Measurements from ENCODE around the gene KCNJ14. TPM values are rescaled to one million over a fixed set of nuclear protein-coding genes. Genes with fewer than 3 reads are reported as not detected.
A peak's percentile ranks its signal among the peaks of the same experiment; 100 is the strongest.

KCNJ14 gene
- total RNA-seq, result 1 to 10 TPM; 2.7 to 2.9 TPM
- polyA plus RNA-seq, result under 1 TPM in 2 of 3 donors, not detected in 1; 0.39 to 0.42 TPM
- total RNA-seq, result 2.7 to 7.2 (median 4.4) reads per million in 6 experiments

DNA sequence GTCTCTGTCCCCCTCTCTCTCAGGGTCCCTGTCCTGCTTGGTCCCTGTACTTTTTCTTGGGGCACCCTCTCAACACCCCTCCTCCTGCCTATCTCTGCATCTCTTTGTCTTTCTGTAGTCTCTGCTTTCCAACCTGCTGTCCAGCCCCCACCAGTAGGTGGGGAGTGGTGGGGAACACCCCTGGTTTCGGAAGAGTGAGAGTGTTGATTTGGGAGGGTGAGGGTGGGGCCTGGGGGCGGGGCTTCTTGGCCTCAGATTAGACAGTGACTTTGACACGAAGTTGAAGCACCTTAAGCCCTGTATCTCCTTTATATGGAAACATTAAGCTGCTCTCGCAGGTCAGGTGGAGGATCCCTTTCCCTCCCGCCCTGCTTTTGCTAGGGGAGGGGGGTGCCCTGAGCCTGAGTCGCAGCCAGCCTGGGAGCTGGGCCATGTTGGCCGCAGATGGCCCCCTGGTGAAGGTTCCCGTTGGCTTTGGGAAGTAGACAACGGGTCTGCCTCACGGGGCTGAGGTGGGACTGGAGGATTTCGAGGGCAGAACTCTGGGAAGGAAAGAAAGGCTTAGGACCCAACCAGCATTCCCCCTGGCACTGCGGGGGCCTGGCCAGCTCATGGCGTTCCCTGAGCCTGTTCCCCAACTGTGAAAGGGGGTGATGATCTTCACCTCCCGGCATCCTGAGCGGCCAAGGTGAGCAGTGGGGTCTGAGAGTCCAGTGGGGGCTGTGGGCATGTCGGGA lies at the start of gene KCNJ14:
TSS of gene KCNJ14 (plus strand) at position 404 of the 737 bp plus-strand sequence. CDS start 6,151 bp downstream, outside the sequence.
- H3K4me3 Mint-ChIP-seq, result peak within 1 kb of the TSS in 1 of 10 donors; percentile 26
- DNase-seq (peak in 1 of 10 donors; percentile 46), ATAC-seq (no peak)
- peak within 1 kb of the TSS in 6 of 10 donors; percentile 16 to 87 (median 69) for H3K27ac Mint-ChIP-seq
- H3K9me3 Mint-ChIP-seq, result no peaks in the 10 kb centered on the region
- POLR2A ChIA-PET, result no interaction called here
- peaks cover 0 to 61% (median 2%) of the 10 kb centered on the region in 3 donors for H3K36me3 Mint-ChIP-seq
- H3K4me1 Mint-ChIP-seq, result peaks cover 4 to 12% (median 9%) of the 10 kb centered on the region in 4 donors
- no peaks in the 10 kb centered on the region for H3K27me3 Mint-ChIP-seq

DNA sequence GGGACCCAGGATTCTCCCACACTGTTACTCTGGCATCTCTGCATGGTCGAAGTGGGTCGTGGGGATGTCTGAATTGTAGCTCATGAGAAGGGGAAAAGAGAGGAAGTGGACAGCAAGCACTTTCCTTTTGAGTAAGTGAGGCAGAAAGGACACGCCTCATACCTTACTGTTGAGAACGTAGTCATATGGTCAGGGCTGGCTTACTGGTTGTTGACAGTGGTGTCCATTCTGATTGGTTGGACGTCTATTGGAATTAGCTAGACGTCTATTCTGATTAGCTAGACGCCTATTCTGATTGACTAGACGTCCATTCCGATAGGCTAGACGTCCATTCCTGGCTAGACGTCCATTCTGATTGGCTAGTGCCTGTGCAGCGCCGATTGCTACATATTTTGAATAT lies 49.5 kb upstream of the KCNJ14 start:
- POLR2A ChIA-PET, result no interaction called here
- Mint-ChIP-seq H3K9me3 (peaks cover 0 to 1% (median 0%) of the 10 kb centered on the region in 9 donors), H3K4me1 (peaks cover 6 to 10% (median 8%) of the 10 kb centered on the region in 4 donors), H3K27me3 (peaks cover 9 to 22% (median 15%) of the 10 kb centered on the region in 5 donors), H3K36me3 (no peaks in the 10 kb centered on the region), H3K27ac (peak overlapping the region in 1 of 10 donors; percentile 60), H3K4me3 (no peak overlapping the region)
- DNase-seq (no peak), ATAC-seq (no peak)

DNA sequence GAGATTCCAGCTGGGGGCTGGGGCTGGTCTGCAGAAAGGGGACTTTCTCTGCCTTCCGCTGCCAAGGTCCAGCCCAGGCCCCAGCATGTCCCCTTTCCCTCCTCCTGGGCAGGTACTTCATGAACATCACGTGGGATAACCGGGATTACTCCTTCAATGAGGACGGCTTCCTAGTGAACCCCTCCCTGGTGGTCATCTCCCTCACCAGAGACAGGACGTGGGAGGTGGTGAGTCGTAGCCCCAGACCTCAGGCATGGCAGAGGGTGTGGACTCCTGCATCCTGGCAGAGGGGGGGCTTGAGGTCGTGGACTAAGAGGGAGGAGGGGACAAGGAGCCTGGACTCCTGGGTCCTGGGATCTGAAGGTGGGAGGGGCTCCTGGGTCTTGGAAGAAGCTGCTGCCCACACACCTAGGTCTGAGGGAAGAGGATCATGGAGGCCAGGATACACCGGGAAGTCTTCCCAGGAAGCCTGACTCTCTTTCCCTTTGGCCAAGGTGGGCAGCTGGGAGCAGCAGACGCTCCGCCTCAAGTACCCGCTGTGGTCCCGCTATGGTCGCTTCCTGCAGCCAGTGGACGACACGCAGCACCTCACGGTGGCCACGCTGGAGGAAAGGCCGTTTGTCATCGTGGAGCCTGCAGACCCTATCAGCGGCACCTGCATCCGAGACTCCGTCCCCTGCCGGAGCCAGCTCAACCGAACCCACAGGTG lies 41.3 kb upstream of the KCNJ14 start:
- H3K27me3 Mint-ChIP-seq, result peaks cover 0 to 18% (median 9%) of the 10 kb centered on the region in 5 donors
- POLR2A ChIA-PET, result interaction anchor here (0.8 to 1.2 kb wide), 3 partner anchors 10 to 29 kb away, joined by 3 to 8 read pairs (median 3); no protein-coding TSS in a partner anchor
- DNase-seq (peak in 1 of 10 donors; percentile 57), ATAC-seq (no peak)
- H3K4me3 Mint-ChIP-seq, result peak overlapping the region; percentile 51 to 88 (median 83)
- peaks cover 12 to 26% (median 25%) of the 10 kb centered on the region in 4 donors for H3K4me1 Mint-ChIP-seq
- H3K27ac Mint-ChIP-seq, result peak overlapping the region in 3 of 10 donors; percentile 15 to 51 (median 25)
- H3K9me3 Mint-ChIP-seq, result peaks cover 0 to 2% (median 0%) of the 10 kb centered on the region in 9 donors
- H3K36me3 Mint-ChIP-seq, result no peaks in the 10 kb centered on the region

DNA sequence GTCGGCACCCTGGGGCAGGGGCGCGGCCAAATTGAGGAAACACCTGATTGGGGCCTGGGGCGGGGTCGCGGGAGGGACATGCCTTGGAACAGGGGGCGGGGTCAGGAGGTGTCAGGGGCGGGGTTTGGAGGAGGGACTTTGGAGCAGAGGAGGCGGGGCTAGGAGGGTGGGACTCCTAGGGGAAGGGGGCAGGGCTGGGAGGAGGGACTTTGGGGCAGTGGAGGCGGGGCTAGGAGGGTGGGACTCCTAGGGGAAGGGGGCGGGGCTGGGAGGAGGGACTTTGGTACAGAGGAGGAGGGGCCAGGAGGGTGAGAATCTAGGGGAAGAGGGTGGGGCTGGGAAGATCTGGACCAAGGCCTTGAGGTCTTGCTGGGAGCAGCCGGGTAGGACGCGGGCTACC lies 40.0 kb upstream of the KCNJ14 start:
- peaks cover 0 to 2% (median 0%) of the 10 kb centered on the region in 9 donors for H3K9me3 Mint-ChIP-seq
- H3K27ac Mint-ChIP-seq, result peak overlapping the region in 1 of 10 donors; percentile 20
- POLR2A ChIA-PET, result interaction anchor here (1.2 kb wide), 1 partner anchor 11 kb away, joined by 3 read pairs; no protein-coding TSS in a partner anchor
- DNase-seq (peak; percentile 41 to 87 (median 63)), ATAC-seq (peak; percentile 52 to 60)
- H3K36me3 Mint-ChIP-seq, result no peaks in the 10 kb centered on the region
- peaks cover 15 to 30% (median 28%) of the 10 kb centered on the region in 4 donors for H3K4me1 Mint-ChIP-seq
- H3K27me3 Mint-ChIP-seq, result peaks cover 0 to 18% (median 13%) of the 10 kb centered on the region in 5 donors
- peak overlapping the region in 9 of 10 donors; percentile 54 to 88 (median 86) for H3K4me3 Mint-ChIP-seq

DNA sequence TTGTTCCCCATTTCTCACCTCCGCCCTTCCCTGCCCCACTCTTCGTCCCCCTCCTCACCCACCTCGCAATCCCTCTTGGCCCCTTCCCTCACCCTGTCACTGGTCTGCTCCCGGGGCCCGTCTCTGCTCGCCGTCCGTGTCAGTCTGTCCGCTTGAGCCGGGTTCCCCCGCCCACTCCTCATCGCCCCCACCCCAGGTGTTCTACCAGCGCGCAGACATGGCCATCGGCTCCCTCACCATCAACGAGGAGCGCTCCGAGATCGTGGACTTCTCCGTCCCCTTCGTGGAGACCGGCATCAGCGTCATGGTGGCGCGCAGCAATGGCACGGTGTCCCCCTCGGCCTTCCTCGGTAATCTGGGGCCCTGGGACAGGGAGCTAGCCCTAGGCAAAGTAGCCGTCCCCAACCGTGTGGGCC lies 39.6 kb upstream of the KCNJ14 start:
- no peaks in the 10 kb centered on the region for H3K36me3 Mint-ChIP-seq
- H3K27ac Mint-ChIP-seq, result peak overlapping the region in 1 of 10 donors; percentile 44
- POLR2A ChIA-PET, result no interaction called here
- peak overlapping the region; percentile 6 to 87 (median 50) for H3K4me3 Mint-ChIP-seq
- H3K4me1 Mint-ChIP-seq, result peaks cover 11 to 30% (median 28%) of the 10 kb centered on the region in 4 donors
- peaks cover 0 to 18% (median 13%) of the 10 kb centered on the region in 5 donors for H3K27me3 Mint-ChIP-seq
- ATAC-seq, result no peak
- peaks cover 0 to 2% (median 0%) of the 10 kb centered on the region in 9 donors for H3K9me3 Mint-ChIP-seq
- DNase-seq, result no peak

DNA sequence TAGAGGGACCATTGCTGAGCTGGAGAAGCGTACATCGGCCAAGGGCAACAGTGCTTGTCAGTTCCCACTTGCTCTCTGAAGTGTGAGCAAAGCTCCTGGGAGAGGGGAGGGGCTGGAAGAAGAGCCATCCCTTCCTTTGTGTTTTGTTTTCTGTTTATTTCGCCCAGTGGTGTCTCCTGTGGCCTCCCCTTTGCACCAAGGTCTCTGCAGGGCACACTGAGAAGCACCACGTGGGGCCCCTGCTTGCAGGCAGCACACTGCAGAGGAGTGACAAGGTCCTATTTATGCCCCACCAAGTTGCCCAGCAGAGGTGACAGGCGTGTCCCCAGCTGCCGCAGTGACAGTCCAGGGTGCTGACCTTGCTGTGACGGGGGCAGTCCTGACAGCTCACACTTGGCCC lies 38.0 kb upstream of the KCNJ14 start:
- Mint-ChIP-seq H3K36me3 (no peaks in the 10 kb centered on the region), H3K27me3 (peaks cover 0 to 18% (median 13%) of the 10 kb centered on the region in 5 donors), H3K4me3 (peak overlapping the region in 1 of 10 donors; percentile 69), H3K9me3 (peaks cover 0 to 2% (median 0%) of the 10 kb centered on the region in 9 donors), H3K27ac (no peak overlapping the region), H3K4me1 (peaks cover 11 to 30% (median 28%) of the 10 kb centered on the region in 4 donors)
- DNase-seq, result no peak
- POLR2A ChIA-PET, result interaction anchor here (0.5 to 1.2 kb wide), 3 partner anchors 15 to 202 kb away, joined by 3 to 5 read pairs (median 3); partner anchors contain the start of genes RPL18 and SPHK2
- no peak for ATAC-seq

DNA sequence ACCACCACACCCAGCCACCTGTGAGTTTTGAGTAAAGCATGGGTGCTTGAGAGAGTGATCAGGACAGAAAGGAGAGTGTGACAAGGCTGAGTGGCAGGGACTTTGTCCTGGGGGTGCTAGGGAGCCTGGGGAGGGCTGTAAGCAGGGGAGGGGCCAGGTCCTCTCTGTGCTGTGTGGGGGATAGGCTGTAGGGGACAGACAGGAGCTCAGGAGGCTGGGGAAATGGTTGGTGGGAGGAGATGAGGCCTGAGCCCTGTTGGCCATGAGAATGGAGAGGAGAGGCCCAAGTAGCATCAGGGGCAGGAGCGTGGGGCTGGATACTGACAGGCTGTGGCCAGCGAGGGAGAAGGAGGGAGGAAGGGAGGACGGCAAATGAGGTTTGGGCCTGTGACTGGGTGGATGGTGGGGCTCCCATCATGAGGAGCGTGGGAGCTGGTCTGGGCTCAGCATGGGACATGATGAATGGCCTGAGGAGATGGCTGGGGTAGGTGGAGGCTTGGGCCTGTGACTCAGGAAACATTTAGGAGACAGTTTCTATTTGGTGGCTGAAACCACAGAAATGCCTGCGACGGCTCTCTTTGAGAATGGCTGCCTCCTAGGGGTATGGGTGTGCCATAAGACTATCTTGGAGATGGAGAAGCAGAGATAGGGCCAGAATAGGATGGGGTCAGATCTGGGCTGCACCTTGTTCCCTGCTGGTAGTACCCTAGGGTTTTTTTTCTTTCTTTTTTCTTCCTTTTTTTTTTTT lies 36.9 kb upstream of the KCNJ14 start:
- H3K9me3 Mint-ChIP-seq, result peaks cover 0 to 2% (median 0%) of the 10 kb centered on the region in 9 donors
- POLR2A ChIA-PET, result interaction anchor here (0.6 to 1.2 kb wide), 4 partner anchors 35 to 1348 kb away, joined by 3 to 5 read pairs (median 4); partner anchors contain the start of genes RPL18 and SPHK2
- ATAC-seq (no peak), DNase-seq (no peak)
- peaks cover 3 to 18% (median 13%) of the 10 kb centered on the region in 5 donors for H3K27me3 Mint-ChIP-seq
- peaks cover 14 to 30% (median 28%) of the 10 kb centered on the region in 4 donors for H3K4me1 Mint-ChIP-seq
- H3K36me3 Mint-ChIP-seq, result no peaks in the 10 kb centered on the region
- peak overlapping the region in 6 of 10 donors; percentile 7 to 89 (median 61) for H3K27ac Mint-ChIP-seq
- peak overlapping the region; percentile 24 to 89 (median 75) for H3K4me3 Mint-ChIP-seq

DNA sequence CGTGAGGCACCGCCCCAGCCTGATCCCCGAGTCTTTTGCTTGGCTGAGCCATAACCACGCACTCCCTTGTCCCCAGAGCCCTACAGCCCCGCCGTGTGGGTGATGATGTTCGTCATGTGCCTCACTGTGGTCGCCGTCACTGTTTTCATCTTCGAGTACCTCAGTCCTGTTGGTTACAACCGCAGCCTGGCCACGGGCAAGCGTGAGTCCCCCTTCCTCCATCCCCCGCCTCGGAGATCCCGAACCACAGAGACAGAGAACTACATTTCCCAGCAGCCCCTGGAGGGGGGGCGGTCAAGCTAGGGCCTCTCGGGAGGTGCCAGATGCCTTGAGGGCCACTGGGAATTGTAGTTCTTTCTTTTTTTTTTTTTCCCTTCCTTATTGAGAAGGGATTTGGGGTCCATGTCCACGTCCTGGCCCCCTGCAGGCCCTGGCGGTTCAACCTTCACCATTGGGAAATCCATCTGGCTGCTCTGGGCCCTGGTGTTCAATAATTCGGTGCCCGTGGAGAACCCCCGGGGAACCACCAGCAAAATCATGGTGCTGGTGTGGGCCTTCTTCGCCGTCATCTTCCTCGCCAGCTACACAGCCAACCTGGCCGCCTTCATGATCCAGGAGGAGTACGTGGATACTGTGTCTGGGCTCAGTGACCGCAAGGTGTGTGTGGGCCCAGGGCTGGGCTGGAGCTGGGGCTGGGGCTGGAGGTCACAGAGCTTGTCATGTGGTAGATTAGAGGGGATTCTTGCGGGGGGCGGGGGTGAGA lies 36.0 kb upstream of the KCNJ14 start:
- Mint-ChIP-seq H3K27ac (peak overlapping the region in 7 of 10 donors; percentile 39 to 89 (median 68)), H3K36me3 (no peaks in the 10 kb centered on the region), H3K4me1 (peaks cover 15 to 30% (median 26%) of the 10 kb centered on the region in 4 donors), H3K9me3 (peaks cover 0 to 2% (median 0%) of the 10 kb centered on the region in 9 donors), H3K27me3 (peaks cover 3 to 19% (median 13%) of the 10 kb centered on the region in 5 donors), H3K4me3 (peak overlapping the region; percentile 65 to 89 (median 78))
- POLR2A ChIA-PET, result interaction anchor here (0.5 to 0.7 kb wide), 4 partner anchors 9 to 1347 kb away, joined by 3 to 4 read pairs (median 4); no protein-coding TSS in a partner anchor
- ATAC-seq (peak; percentile 73 to 76), DNase-seq (peak; percentile 42 to 80 (median 65))

DNA sequence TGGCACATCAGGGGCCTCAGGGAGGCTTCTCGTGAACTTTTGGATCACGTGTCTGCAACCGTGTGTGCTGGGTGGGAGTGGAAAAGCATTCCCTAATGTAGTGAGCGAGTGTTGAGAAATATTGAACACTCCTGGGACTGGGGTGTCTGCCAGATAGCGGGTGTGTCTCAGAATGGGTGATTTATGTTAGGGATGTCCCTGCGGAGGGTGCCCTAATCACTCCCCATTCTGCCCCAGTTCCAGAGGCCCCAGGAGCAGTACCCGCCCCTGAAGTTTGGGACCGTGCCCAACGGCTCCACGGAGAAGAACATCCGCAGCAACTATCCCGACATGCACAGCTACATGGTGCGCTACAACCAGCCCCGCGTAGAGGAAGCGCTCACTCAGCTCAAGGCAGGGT lies 33.8 kb upstream of the KCNJ14 start:
- Mint-ChIP-seq H3K4me1 (peaks cover 9 to 14% (median 13%) of the 10 kb centered on the region in 4 donors), H3K27ac (no peak overlapping the region), H3K9me3 (no peaks in the 10 kb centered on the region), H3K4me3 (no peak overlapping the region), H3K36me3 (no peaks in the 10 kb centered on the region), H3K27me3 (peaks cover 0 to 24% (median 12%) of the 10 kb centered on the region in 5 donors)
- no peak for DNase-seq
- POLR2A ChIA-PET, result interaction anchor here (0.6 kb wide), 1 partner anchor 11 kb away, joined by 6 read pairs; no protein-coding TSS in a partner anchor
- no peak for ATAC-seq

DNA sequence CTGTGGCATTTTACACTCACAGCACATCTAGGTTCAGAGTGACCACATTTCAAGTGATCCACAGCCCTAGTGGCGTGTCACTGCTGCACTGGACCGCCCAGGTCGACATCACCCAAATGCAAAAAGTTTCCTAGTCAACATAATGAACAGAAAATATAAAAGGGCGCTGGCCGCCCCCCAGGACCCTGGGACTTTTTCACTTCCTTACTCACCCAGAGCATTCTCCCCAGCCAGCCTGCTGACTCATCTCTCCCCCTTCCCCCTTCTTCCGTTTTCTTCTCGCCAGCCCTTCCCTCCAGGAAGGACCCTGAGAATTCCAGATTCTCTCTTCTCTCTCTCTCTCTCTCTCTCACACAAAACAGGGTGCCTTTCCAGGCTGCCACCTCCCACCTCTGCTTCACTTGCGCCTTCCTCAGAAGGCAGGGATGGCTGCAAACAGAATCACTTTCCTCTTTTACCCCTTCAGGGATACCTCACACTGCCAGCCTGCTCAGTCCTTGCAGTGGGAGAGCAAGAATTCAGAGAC lies 30.6 kb upstream of the KCNJ14 start:
- Mint-ChIP-seq H3K36me3 (no peaks in the 10 kb centered on the region), H3K27me3 (peaks cover 0 to 12% (median 2%) of the 10 kb centered on the region in 5 donors), H3K4me3 (no peak overlapping the region), H3K4me1 (peaks cover 0 to 5% (median 4%) of the 10 kb centered on the region in 4 donors), H3K27ac (peak overlapping the region in 1 of 10 donors; percentile 35), H3K9me3 (no peaks in the 10 kb centered on the region)
- POLR2A ChIA-PET, result no interaction called here
- DNase-seq (peak in 1 of 10 donors; percentile 19), ATAC-seq (no peak)

DNA sequence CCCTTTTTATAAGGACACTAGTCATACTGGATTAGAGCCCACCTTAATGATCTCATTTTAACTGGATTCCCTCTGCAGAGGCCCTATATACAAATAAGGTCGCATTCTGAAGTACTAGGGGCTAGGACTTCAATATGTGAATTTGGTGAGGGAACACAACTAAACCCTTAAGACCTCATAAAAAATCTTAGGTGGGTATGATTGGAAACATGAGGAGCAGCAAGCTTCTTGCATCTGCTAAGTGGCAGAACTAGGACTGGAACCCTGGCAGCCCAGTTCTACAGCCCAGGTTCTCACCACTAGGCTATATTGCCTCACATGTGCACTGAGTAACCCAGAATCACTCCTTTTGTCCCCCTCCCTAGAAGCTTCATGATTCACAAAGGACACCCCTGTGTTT lies 26.7 kb upstream of the KCNJ14 start:
- no peaks in the 10 kb centered on the region for H3K9me3 Mint-ChIP-seq
- ATAC-seq, result no peak
- H3K4me3 Mint-ChIP-seq, result no peak overlapping the region
- POLR2A ChIA-PET, result interaction anchor here (0.6 kb wide), 1 partner anchor 196 kb away, joined by 3 read pairs; no protein-coding TSS in a partner anchor
- no peak for DNase-seq
- H3K27me3 Mint-ChIP-seq, result peaks cover 0 to 7% (median 6%) of the 10 kb centered on the region in 5 donors
- H3K36me3 Mint-ChIP-seq, result no peaks in the 10 kb centered on the region
- H3K4me1 Mint-ChIP-seq, result peaks cover 0 to 5% (median 3%) of the 10 kb centered on the region in 4 donors
- no peak overlapping the region for H3K27ac Mint-ChIP-seq
